Uterus (tissue), 4 donors: ENCODE data around the gene GREB1L. TPM values are rescaled to one million over a fixed set of nuclear protein-coding genes. Genes with fewer than 3 reads are reported as not detected.

Source experiments
- DNase-seq, 2 donors: peaks; one replicate each; pipeline ENCODE4 v3.0.0-alpha.2; 2019 to 2020
- H3K27ac ChIP-seq, 2 donors: fragments of 200-600 bp; sonication (generic); 1 replicate in 1 of 2; 2 replicates in 1 of 2; pipeline ENCODE4 v1.5.1; 2016 to 2018
- H3K27me3 ChIP-seq, 2 donors: fragments of 200-600 bp; sonication (generic); one replicate each; pipeline ENCODE4 v1.5.1; 2018 to 2019; ENCODE audit warnings: control low read depth in 1 of 2
- H3K36me3 ChIP-seq, 2 donors: fragments of 200-600 bp; sonication (generic); one replicate each; pipeline ENCODE4 v1.5.1; 2019; ENCODE audit warnings: control low read depth in 1 of 2
- H3K4me1 ChIP-seq, 2 donors: fragments of 200-600 bp; sonication (generic); one replicate each; pipeline ENCODE4 v1.5.1; 2018 to 2019; ENCODE audit warnings: control low read depth in 1 of 2
- H3K4me3 ChIP-seq, 2 donors: fragments of 200-600 bp; sonication (generic); 1 replicate in 1 of 2; 2 replicates in 1 of 2; pipeline ENCODE4 v1.5.1; 2018 to 2019; ENCODE audit warnings: mild to moderate bottlenecking in 1 of 2
- H3K9me3 ChIP-seq, 2 donors: fragments of 200-600 bp; sonication (generic); one replicate each; pipeline ENCODE4 v1.5.1; 2019; ENCODE audit warnings: control low read depth in 1 of 2
- POLR2A ChIP-seq, 2 donors: fragments of 450-650 bp; IDR thresholded peaks; one replicate each; pipeline ENCODE4 v1.6.1; 2016; ENCODE audit warnings: antibody characterized with exemption in 2 of 2, mild to moderate bottlenecking in 1 of 2, moderate library complexity in 1 of 2
- intact Hi-C: fragments of 100-400 bp; cut with DNase I; formaldehyde crosslinking; loops from one replicate; pipeline ENCODE4 v1.15.1; 2023; ENCODE audit warnings: low total_unique reads
- total RNA-seq, 4 donors: library from RNA; depleted of rRNA in 3 of 4; stranded (reverse); fragments of >200 nt in 3 of 4; gene quantifications; one replicate each; pipeline versions ENCODE4 v1.1.0 to v1.2.4, GENCODE V29; 2014 to 2023
- TF ChIP-seq, protein P1 (sequence below), 4 experiments: fragments of 200-600 bp in 2 of 4; fragments of 450-650 bp in 2 of 4; sonication (generic) in 2 of 4; IDR thresholded peaks; one replicate each; pipeline ENCODE4 v1.5.1; 2016 to 2019; ENCODE audit warnings: antibody characterized with exemption in 4 of 4, mild to moderate bottlenecking in 2 of 4, moderate library complexity in 1 of 4
- donor health status: DM: yes; HTN: yes; CAD: no.

Gene GREB1L
- total RNA-seq, 4 donors from 2014 or later, result 4.1 to 15.3 (median 9.2) TPM

- no peak overlapping the region for H3K4me3 ChIP-seq
- H3K9me3 ChIP-seq, result no peaks in the 10 kb centered on the region
- H3K27me3 ChIP-seq, result no peaks in the 10 kb centered on the region
- no peaks in the 10 kb centered on the region for H3K4me1 ChIP-seq
- DNase-seq, result no peak
- intact Hi-C loops, result no loop called here
- TF ChIP-seq POLR2A (IDR thresholded peaks at IDR 0.05), result no peak
- TF ChIP-seq, protein P1, sequence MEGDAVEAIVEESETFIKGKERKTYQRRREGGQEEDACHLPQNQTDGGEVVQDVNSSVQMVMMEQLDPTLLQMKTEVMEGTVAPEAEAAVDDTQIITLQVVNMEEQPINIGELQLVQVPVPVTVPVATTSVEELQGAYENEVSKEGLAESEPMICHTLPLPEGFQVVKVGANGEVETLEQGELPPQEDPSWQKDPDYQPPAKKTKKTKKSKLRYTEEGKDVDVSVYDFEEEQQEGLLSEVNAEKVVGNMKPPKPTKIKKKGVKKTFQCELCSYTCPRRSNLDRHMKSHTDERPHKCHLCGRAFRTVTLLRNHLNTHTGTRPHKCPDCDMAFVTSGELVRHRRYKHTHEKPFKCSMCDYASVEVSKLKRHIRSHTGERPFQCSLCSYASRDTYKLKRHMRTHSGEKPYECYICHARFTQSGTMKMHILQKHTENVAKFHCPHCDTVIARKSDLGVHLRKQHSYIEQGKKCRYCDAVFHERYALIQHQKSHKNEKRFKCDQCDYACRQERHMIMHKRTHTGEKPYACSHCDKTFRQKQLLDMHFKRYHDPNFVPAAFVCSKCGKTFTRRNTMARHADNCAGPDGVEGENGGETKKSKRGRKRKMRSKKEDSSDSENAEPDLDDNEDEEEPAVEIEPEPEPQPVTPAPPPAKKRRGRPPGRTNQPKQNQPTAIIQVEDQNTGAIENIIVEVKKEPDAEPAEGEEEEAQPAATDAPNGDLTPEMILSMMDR (IDR thresholded peaks at IDR 0.05), result no peak
- no peak overlapping the region for H3K27ac ChIP-seq
- H3K36me3 ChIP-seq, result no peaks in the 10 kb centered on the region
These were observed 226.6 kb downstream of the GREB1L start for GRCh38 chr18:21468514-21469164.

GRCh38 chr18:21472741-21473140 lies 230.7 kb downstream of the GREB1L start:
- no peak for DNase-seq
- Histone ChIP-seq H3K27me3 (no peaks in the 10 kb centered on the region), H3K9me3 (no peaks in the 10 kb centered on the region), H3K4me1 (no peaks in the 10 kb centered on the region), H3K36me3 (no peaks in the 10 kb centered on the region), H3K4me3 (no peak overlapping the region), H3K27ac (no peak overlapping the region)
- no peak for TF ChIP-seq POLR2A (IDR thresholded peaks at IDR 0.05)
- TF ChIP-seq, protein P1 (IDR thresholded peaks at IDR 0.05), result no peak
- intact Hi-C loops, result no loop called here

DNA sequence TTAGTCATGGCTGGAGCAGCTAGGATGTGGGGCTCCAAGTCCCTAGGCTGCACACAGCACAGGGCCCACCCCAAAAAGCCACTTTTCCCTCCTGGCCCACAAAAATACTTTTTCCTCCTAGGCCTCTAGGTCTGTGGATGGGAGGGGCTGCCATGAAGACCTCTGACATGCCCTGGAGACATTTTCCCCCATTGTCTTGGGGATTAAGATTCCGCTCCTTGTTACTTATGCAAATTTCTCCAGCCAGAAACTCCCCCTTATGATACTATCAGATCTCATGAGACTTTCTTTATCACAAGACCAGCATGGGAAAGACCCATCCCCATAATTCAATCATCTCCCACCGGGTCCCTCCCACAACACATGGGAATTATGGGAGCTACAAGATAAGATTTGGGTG lies 232.6 kb downstream of the GREB1L start:
- no peaks in the 10 kb centered on the region for H3K4me1 ChIP-seq
- no peak overlapping the region for H3K27ac ChIP-seq
- H3K36me3 ChIP-seq, result no peaks in the 10 kb centered on the region
- H3K9me3 ChIP-seq, result no peaks in the 10 kb centered on the region
- no peak for DNase-seq
- TF ChIP-seq, protein P1 (IDR thresholded peaks at IDR 0.05), result no peak
- no peak for TF ChIP-seq POLR2A (IDR thresholded peaks at IDR 0.05)
- intact Hi-C loops, result no loop called here
- no peak overlapping the region for H3K4me3 ChIP-seq
- no peaks in the 10 kb centered on the region for H3K27me3 ChIP-seq

DNA sequence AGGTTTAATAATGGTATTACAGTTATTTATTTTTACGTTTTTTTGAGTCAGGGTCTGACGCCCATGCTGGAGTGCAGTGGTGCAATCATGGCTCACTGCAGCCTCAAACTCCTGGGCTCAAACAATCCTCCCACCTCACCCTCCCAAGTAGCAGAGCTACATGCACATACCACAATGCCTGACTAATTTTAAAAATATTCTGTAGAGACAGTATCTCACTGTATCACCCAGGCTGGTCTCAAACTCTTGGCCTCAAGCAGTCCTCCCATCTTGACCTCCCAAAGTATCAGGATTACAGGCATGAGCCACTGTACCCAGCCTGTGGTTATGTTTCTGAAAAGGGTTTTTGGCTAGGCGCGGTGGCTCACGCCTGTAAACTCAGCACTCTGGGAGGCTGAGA lies 237.7 kb downstream of the GREB1L start:
- Histone ChIP-seq H3K4me3 (no peak overlapping the region), H3K36me3 (no peaks in the 10 kb centered on the region), H3K27me3 (no peaks in the 10 kb centered on the region), H3K9me3 (no peaks in the 10 kb centered on the region), H3K27ac (no peak overlapping the region), H3K4me1 (no peaks in the 10 kb centered on the region)
- DNase-seq, result no peak
- intact Hi-C loops, result no loop called here
- TF ChIP-seq, protein P1 (IDR thresholded peaks at IDR 0.05), result no peak
- no peak for TF ChIP-seq POLR2A (IDR thresholded peaks at IDR 0.05)

GRCh38 chr18:21481739-21482138 lies 239.7 kb downstream of the GREB1L start:
- Histone ChIP-seq H3K9me3 (no peaks in the 10 kb centered on the region), H3K27me3 (no peaks in the 10 kb centered on the region), H3K27ac (no peak overlapping the region), H3K36me3 (no peaks in the 10 kb centered on the region), H3K4me3 (no peak overlapping the region), H3K4me1 (no peaks in the 10 kb centered on the region)
- TF ChIP-seq, protein P1 (IDR thresholded peaks at IDR 0.05), result no peak
- no peak for TF ChIP-seq POLR2A (IDR thresholded peaks at IDR 0.05)
- intact Hi-C loops, result no loop called here
- DNase-seq, result no peak
